ENCODE data around the gene AKT2. TPM values are rescaled to one million over a fixed set of nuclear protein-coding genes. Genes with fewer than 3 reads are reported as not detected.

Gene AKT2
- total RNA-seq, 1 experiment from 2014 or later = 141 TPM

DNA sequence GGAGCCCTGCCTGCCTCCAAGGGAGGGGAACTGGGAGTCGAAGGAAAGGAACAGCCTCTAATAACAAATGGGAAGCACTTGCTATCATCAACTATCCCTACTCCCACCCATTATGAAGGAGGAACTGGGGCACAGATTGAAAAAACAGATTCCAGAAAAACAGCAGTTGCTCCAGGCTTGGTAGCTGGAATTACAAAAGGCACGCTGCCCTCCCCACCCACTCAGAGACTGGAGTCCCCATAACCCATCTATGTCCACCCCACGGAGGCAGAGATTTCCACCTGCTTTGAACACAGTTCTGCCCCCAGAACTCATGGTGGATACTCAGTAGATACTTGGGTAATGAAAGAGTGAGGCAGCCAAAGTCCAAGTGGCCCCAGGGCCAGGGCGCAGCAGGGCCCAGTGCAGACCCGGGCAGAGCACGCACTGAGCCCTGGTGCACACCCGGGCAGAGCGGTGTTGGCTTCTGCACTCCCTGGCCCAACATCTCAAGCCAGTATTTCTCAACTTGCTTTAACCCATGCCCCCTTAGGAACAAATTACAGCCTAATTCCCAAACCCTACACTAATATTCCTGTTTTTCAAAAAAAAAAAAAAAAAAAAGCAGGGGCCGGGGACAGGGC, 39.5 kb downstream of the AKT2 start:
- no TSS peak for BruUV-seq (replicated peaks)
- peaks cover 16% of the 10 kb centered on the region; the same call in 1 of the 2 replicates for H3K79me2 ChIP-seq (ENCODE audit: insufficient read depth, low read length)
- TF ChIP-seq, protein P1, sequence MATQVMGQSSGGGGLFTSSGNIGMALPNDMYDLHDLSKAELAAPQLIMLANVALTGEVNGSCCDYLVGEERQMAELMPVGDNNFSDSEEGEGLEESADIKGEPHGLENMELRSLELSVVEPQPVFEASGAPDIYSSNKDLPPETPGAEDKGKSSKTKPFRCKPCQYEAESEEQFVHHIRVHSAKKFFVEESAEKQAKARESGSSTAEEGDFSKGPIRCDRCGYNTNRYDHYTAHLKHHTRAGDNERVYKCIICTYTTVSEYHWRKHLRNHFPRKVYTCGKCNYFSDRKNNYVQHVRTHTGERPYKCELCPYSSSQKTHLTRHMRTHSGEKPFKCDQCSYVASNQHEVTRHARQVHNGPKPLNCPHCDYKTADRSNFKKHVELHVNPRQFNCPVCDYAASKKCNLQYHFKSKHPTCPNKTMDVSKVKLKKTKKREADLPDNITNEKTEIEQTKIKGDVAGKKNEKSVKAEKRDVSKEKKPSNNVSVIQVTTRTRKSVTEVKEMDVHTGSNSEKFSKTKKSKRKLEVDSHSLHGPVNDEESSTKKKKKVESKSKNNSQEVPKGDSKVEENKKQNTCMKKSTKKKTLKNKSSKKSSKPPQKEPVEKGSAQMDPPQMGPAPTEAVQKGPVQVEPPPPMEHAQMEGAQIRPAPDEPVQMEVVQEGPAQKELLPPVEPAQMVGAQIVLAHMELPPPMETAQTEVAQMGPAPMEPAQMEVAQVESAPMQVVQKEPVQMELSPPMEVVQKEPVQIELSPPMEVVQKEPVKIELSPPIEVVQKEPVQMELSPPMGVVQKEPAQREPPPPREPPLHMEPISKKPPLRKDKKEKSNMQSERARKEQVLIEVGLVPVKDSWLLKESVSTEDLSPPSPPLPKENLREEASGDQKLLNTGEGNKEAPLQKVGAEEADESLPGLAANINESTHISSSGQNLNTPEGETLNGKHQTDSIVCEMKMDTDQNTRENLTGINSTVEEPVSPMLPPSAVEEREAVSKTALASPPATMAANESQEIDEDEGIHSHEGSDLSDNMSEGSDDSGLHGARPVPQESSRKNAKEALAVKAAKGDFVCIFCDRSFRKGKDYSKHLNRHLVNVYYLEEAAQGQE (IDR thresholded peaks at IDR 0.05; ENCODE audit: low read depth) = no peak
- TF ChIP-seq ZFX (IDR thresholded peaks at IDR 0.05) (no peak), SP1 (IDR thresholded peaks at IDR 0.05; ENCODE audit: low read depth) (no peak), ELF1 (IDR thresholded peaks at IDR 0.05; ENCODE audit: borderline replicate concordance, low read depth) (no peak), SIN3A (IDR thresholded peaks at IDR 0.05; ENCODE audit: low read depth) (no peak), RAD21 (IDR thresholded peaks at IDR 0.05; ENCODE audit: low read depth) (no peak), YY1 (IDR thresholded peaks at IDR 0.05; ENCODE audit: extremely low read depth, insufficient replicate concordance, low read depth, low read length) (no peak), CEBPB (IDR thresholded peaks at IDR 0.05; ENCODE audit: low read depth) (no peak), EZH2 (IDR thresholded peaks at IDR 0.05) (no peak), FOSL1 (IDR thresholded peaks at IDR 0.05; ENCODE audit: low read depth) (no peak), SRF (IDR thresholded peaks at IDR 0.05; ENCODE audit: low read depth) (no peak), EZH2phosphoT487 (IDR thresholded peaks at IDR 0.05; ENCODE audit: borderline replicate concordance) (no peak), JUND (IDR thresholded peaks at IDR 0.05) (no peak), EGR1 (IDR thresholded peaks at IDR 0.05; ENCODE audit: low read depth) (no peak)
- TF ChIP-seq, protein P2, sequence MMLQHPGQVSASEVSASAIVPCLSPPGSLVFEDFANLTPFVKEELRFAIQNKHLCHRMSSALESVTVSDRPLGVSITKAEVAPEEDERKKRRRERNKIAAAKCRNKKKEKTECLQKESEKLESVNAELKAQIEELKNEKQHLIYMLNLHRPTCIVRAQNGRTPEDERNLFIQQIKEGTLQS (IDR thresholded peaks at IDR 0.05) = no peak
- TF ChIP-seq, protein P3, sequence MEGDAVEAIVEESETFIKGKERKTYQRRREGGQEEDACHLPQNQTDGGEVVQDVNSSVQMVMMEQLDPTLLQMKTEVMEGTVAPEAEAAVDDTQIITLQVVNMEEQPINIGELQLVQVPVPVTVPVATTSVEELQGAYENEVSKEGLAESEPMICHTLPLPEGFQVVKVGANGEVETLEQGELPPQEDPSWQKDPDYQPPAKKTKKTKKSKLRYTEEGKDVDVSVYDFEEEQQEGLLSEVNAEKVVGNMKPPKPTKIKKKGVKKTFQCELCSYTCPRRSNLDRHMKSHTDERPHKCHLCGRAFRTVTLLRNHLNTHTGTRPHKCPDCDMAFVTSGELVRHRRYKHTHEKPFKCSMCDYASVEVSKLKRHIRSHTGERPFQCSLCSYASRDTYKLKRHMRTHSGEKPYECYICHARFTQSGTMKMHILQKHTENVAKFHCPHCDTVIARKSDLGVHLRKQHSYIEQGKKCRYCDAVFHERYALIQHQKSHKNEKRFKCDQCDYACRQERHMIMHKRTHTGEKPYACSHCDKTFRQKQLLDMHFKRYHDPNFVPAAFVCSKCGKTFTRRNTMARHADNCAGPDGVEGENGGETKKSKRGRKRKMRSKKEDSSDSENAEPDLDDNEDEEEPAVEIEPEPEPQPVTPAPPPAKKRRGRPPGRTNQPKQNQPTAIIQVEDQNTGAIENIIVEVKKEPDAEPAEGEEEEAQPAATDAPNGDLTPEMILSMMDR (IDR thresholded peaks at IDR 0.05 in 2 of 3, conservative IDR thresholded peaks at IDR 0.05 in 1 of 3; ENCODE audit: borderline replicate concordance in 1 of 3, insufficient read depth in 1 of 3, low read depth in 2 of 3, low read length in 2 of 3) = no peak
- TF ChIP-seq, protein P4, sequence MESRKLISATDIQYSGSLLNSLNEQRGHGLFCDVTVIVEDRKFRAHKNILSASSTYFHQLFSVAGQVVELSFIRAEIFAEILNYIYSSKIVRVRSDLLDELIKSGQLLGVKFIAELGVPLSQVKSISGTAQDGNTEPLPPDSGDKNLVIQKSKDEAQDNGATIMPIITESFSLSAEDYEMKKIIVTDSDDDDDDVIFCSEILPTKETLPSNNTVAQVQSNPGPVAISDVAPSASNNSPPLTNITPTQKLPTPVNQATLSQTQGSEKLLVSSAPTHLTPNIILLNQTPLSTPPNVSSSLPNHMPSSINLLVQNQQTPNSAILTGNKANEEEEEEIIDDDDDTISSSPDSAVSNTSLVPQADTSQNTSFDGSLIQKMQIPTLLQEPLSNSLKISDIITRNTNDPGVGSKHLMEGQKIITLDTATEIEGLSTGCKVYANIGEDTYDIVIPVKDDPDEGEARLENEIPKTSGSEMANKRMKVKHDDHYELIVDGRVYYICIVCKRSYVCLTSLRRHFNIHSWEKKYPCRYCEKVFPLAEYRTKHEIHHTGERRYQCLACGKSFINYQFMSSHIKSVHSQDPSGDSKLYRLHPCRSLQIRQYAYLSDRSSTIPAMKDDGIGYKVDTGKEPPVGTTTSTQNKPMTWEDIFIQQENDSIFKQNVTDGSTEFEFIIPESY (IDR thresholded peaks at IDR 0.05; ENCODE audit: extremely low read depth, insufficient replicate concordance, low read length) = no peak
- DNase-seq (ENCODE audit: low read depth, low spot score) (no peak), ATAC-seq (no peak)
- no peaks in the 10 kb centered on the region for H3K9me2 ChIP-seq (ENCODE audit: insufficient read depth)
- H3K4me3 ChIP-seq (replicated peaks in 1 of 2; ENCODE audit: low read depth in 1 of 2, low read length in 2 of 2) = no peak overlapping the region
- H4K20me1 ChIP-seq (ENCODE audit: insufficient read depth) = no peaks in the 10 kb centered on the region
- intact Hi-C loops (cut with micrococcal nuclease) = no loop called here
- no peak overlapping the region for H3K27ac ChIP-seq (ENCODE audit: low read depth, low read length)
- no peak overlapping the region for H3K9ac ChIP-seq (ENCODE audit: low read length)
- no peaks in the 10 kb centered on the region; a peak in 1 of 4 replicates for H3K36me3 ChIP-seq (ENCODE audit: control insufficient read depth in 1 of 2, insufficient read depth in 2 of 2, low read length in 2 of 2)
- CTCF ChIA-PET = no interaction called here
- H3K4me1 ChIP-seq (ENCODE audit: control insufficient read depth in 1 of 2, insufficient read depth in 2 of 2, low read length in 2 of 2) = no peaks in the 10 kb centered on the region
- H3K27me3 ChIP-seq (ENCODE audit: insufficient read depth, low read length) = no peaks in the 10 kb centered on the region
- POLR2A ChIA-PET = no interaction called here
- no peaks in the 10 kb centered on the region for H3K9me3 ChIP-seq (ENCODE audit: control insufficient read depth in 1 of 2, insufficient read depth in 1 of 2, low read depth in 1 of 2, low read length in 2 of 2)
- RAD21 ChIA-PET (ENCODE audit: low non-redundant PET in 1 of 2, low total read pairs in 2 of 2, uncharacterized antibody in 2 of 2, unreplicated experiment in 2 of 2) = no interaction called here
- no peak overlapping the region for H2AFZ ChIP-seq (ENCODE audit: low read depth, low read length, poor library complexity, severe bottlenecking)
- H3K4me2 ChIP-seq (ENCODE audit: low read length) = no peak overlapping the region
